GM12878 (cell line): Measurements from ENCODE around the gene DGKI. TPM values are rescaled to one million over a fixed set of nuclear protein-coding genes. Genes with fewer than 3 reads are reported as not detected.

ENCODE experiments used
- ATAC-seq: fragments of 200-7000 bp; cut with Tn5 transposase; 3 replicates; pipeline ENCODE4 v1.9.1; 2020; ENCODE audit warnings: mild to moderate bottlenecking, moderate library complexity
- BruUV-seq: library from RNA; stranded (reverse); fragments of 400-500 nt; replicated peaks from 2 replicates; lab custom pipeline; 2021; lab: Mats Ljungman, UMichigan
- CTCF ChIA-PET: fragments of 300-600 bp; sonication (Branson Sonifier 250); formaldehyde crosslinking; extraction: SDS; loops from one replicate; lab custom pipeline; 2021; ENCODE audit warnings: inconsistent platforms; lab: Yijun Ruan, JAX
- POLR2A ChIA-PET: fragments of 350-600 bp; formaldehyde crosslinking; extraction: SDS; loops from one replicate; lab custom pipeline; 2021; ENCODE audit warnings: inconsistent platforms; lab: Charles Lee
- RAD21 ChIA-PET: fragments of 300-600 bp; sonication (Branson Sonifier 250); formaldehyde crosslinking; loops from one replicate; lab custom pipeline; 2023; ENCODE audit warnings: antibody characterized with exemption; ENCODE audit not compliant: unreplicated experiment; lab: Charles Lee
- SMC1A ChIA-PET: fragments of 300-600 bp; sonication (Branson Sonifier 250); formaldehyde crosslinking; loops from one replicate; lab custom pipeline; 2023; ENCODE audit not compliant: unreplicated experiment, uncharacterized antibody; lab: Charles Lee
- DNase-seq: peaks from one replicate; pipeline ENCODE4 v3.0.0-alpha.2; 2011; ENCODE audit warnings: low read depth, low spot score
- FAIRE-seq: peaks from 3 replicates; lab custom pipeline; 2011; peaks lifted over from hg19 to GRCh38; lab: Jason Lieb, UNC
- H2AFZ ChIP-seq: 2 replicates; pipeline ENCODE4 v1.6.0; 2011; ENCODE audit warnings: low read depth, low read length, control low read depth; ENCODE audit not compliant: control insufficient read depth
- H3K27ac ChIP-seq: 2 replicates; pipeline ENCODE4 v1.5.1; 2011; ENCODE audit warnings: control low read depth; ENCODE audit not compliant: control insufficient read depth, insufficient read depth
- H3K27me3 ChIP-seq, 2 experiments: replicated peaks in 1 of 2; 2 replicates each; pipeline versions ENCODE4 v1.6.0 to v1.6.1; 2011; ENCODE audit warnings: low read length in 1 of 2; ENCODE audit not compliant: control insufficient read depth in 2 of 2, insufficient read depth in 2 of 2
- H3K36me3 ChIP-seq, 2 experiments: 2 replicates each; pipeline ENCODE4 v1.5.1; 2011; ENCODE audit warnings: low read length in 1 of 2; ENCODE audit not compliant: control insufficient read depth in 2 of 2, insufficient read depth in 2 of 2
- H3K4me1 ChIP-seq: 2 replicates; pipeline ENCODE4 v1.6.1; 2011; ENCODE audit warnings: mild to moderate bottlenecking, low read length, moderate library complexity, mixed read lengths; ENCODE audit not compliant: control insufficient read depth, insufficient read depth
- H3K4me2 ChIP-seq: 2 replicates; pipeline ENCODE4 v1.6.0; 2011; ENCODE audit warnings: control low read depth; ENCODE audit not compliant: control insufficient read depth, insufficient read depth
- H3K4me3 ChIP-seq: fragments of 200-600 bp; sonication (generic); 2 replicates; pipeline ENCODE4 v1.5.1; 2016
- H3K79me2 ChIP-seq: 2 replicates; pipeline ENCODE4 v1.6.0; 2011; ENCODE audit warnings: low read length; ENCODE audit not compliant: control insufficient read depth, insufficient read depth
- H3K9ac ChIP-seq: 2 replicates; pipeline ENCODE4 v1.8.0; 2011; ENCODE audit warnings: low read length, control low read depth, mixed read lengths; ENCODE audit not compliant: control insufficient read depth, insufficient read depth
- H3K9me3 ChIP-seq: replicated peaks from 3 replicates; pipeline ENCODE4 v1.5.1; 2011; ENCODE audit warnings: mild to moderate bottlenecking, low read length; ENCODE audit not compliant: control insufficient read depth, insufficient read depth
- H4K20me1 ChIP-seq: 2 replicates; pipeline ENCODE4 v1.6.0; 2011; ENCODE audit not compliant: control insufficient read depth, insufficient read depth
- CEBPB ChIP-seq, 2 experiments: fragments of 150-350 bp in 1 of 2; IDR thresholded peaks; 2 replicates each; pipeline ENCODE4 v1.6.1; 2012 to 2014; ENCODE audit warnings: low read depth in 2 of 2, low read length in 2 of 2, borderline replicate concordance in 1 of 2, inconsistent platforms in 1 of 2
- CHD4 ChIP-seq: fragments of 200-600 bp; sonication (generic); IDR thresholded peaks from 2 replicates; pipeline ENCODE4 v1.6.1; 2016; ENCODE audit warnings: mild to moderate bottlenecking
- IKZF1 ChIP-seq: fragments of 450-650 bp; conservative IDR thresholded peaks from 2 replicates; pipeline ENCODE4 v1.6.1; 2017; ENCODE audit warnings: antibody characterized with exemption, mild to moderate bottlenecking
- MXI1 ChIP-seq: fragments of 150-350 bp; IDR thresholded peaks from 2 replicates; pipeline ENCODE4 v1.6.1; 2011; ENCODE audit warnings: low read depth, mild to moderate bottlenecking, inconsistent platforms, low read length, improper control_type of control experiment
- NR2C2 ChIP-seq: IDR thresholded peaks from 2 replicates; pipeline ENCODE4 v1.6.1; 2011; ENCODE audit warnings: borderline replicate concordance, low read depth; ENCODE audit not compliant: control insufficient read depth, insufficient read length
- RFX5 ChIP-seq: IDR thresholded peaks from 2 replicates; pipeline ENCODE4 v1.6.1; 2011; ENCODE audit warnings: low read depth, low read length, improper control_type of control experiment
- SIX5 ChIP-seq: IDR thresholded peaks from 2 replicates; pipeline ENCODE4 v1.6.1; 2011; ENCODE audit warnings: mild to moderate bottlenecking, low read depth, low read length, moderate library complexity; ENCODE audit not compliant: severe bottlenecking
- ZNF207 ChIP-seq: fragments of 450-650 bp; IDR thresholded peaks from 2 replicates; pipeline ENCODE4 v1.6.1; 2014; ENCODE audit warnings: antibody characterized with exemption, mild to moderate bottlenecking, borderline replicate concordance
- ZNF24 ChIP-seq: fragments of 450-650 bp; IDR thresholded peaks from 2 replicates; pipeline ENCODE4 v1.6.1; 2017; ENCODE audit warnings: antibody characterized with exemption, mild to moderate bottlenecking
- ZNF384 ChIP-seq: IDR thresholded peaks from 2 replicates; pipeline ENCODE4 v1.6.1; 2012; ENCODE audit warnings: low read depth, mild to moderate bottlenecking, low read length, improper control_type of control experiment, borderline replicate concordance
- ZSCAN29 ChIP-seq: fragments of 450-650 bp; IDR thresholded peaks from 2 replicates; pipeline ENCODE4 v1.6.1; 2017; ENCODE audit warnings: mild to moderate bottlenecking, moderate library complexity
- WGBS: methylation state at CpG from one replicate; pipeline ENCODE4 v1.1.6; 2016; ENCODE audit warnings: low lambda C conversion rate; ENCODE audit not compliant: insufficient replicate concordance, insufficient coverage; ENCODE audit errors: missing lambda C conversion rate; 5-methylcytosine and 5-hydroxymethylcytosine counted together
- in situ Hi-C: fragments of 300-500 bp; cut with MboI; formaldehyde crosslinking; loops from 9 replicates; pipeline ENCODE4 v1.14.3; 2018; ENCODE audit warnings: mixed read lengths
- intact Hi-C: fragments of 100-400 bp; cut with micrococcal nuclease; formaldehyde crosslinking; loops from one replicate; pipeline ENCODE4 v1.14.2; 2022; ENCODE audit not compliant: unreplicated experiment
- polyA plus RNA-seq, 11 experiments: library from polyadenylated mRNA; depleted of rRNA in 4 of 11; unstranded in 6 of 11; stranded (reverse) in 5 of 11; fragments of >200 nt; fragmentation: Nextera tagmentation in 4 of 11; fragmentation: Illumina TruSeq in 1 of 11; extraction: Ambion mirVana in 4 of 11; extraction: Trizol in 1 of 11; gene quantifications; 1 replicate in 1 of 11; 2 replicates in 10 of 11; pipeline versions ENCODE4 v1.2.1 to v1.2.3, GENCODE V29; 2011 to 2016; ENCODE audit warnings: inconsistent platforms in 2 of 11, missing spikeins in 2 of 11, low read depth in 1 of 11
- total RNA-seq, 4 experiments: library from RNA; depleted of rRNA in 3 of 4; stranded (reverse); fragments of >200 nt in 3 of 4; fragmentation: Illumina TruSeq in 1 of 4; extraction: Trizol in 1 of 4; gene quantifications; 2 replicates each; pipeline versions ENCODE4 v1.2.1 to v1.2.3, GENCODE V29; 2013 to 2021
- TF ChIP-seq, protein P1 (sequence below): fragments of 450-650 bp; formaldehyde crosslinking; IDR thresholded peaks from 2 replicates; pipeline ENCODE4 v1.4.0; 2022; ENCODE audit warnings: mild to moderate bottlenecking, moderate library complexity
- TF ChIP-seq, protein P2 (sequence below): fragments of 450-650 bp; conservative IDR thresholded peaks from 2 replicates; pipeline ENCODE4 v1.6.1; 2017; ENCODE audit warnings: mild to moderate bottlenecking, moderate library complexity
- TF ChIP-seq, protein P3 (sequence below): fragments of 450-650 bp; IDR thresholded peaks from 2 replicates; pipeline ENCODE4 v1.6.1; 2017; ENCODE audit warnings: mild to moderate bottlenecking, moderate library complexity

The DGKI gene
- total and polyA plus RNA-seq, 10 of the 15 experiments (the other 5 are each of a cell fraction or from before 2014, with no cell fraction given): 10.4 to 37.1 (median 22.1) TPM

DNA sequence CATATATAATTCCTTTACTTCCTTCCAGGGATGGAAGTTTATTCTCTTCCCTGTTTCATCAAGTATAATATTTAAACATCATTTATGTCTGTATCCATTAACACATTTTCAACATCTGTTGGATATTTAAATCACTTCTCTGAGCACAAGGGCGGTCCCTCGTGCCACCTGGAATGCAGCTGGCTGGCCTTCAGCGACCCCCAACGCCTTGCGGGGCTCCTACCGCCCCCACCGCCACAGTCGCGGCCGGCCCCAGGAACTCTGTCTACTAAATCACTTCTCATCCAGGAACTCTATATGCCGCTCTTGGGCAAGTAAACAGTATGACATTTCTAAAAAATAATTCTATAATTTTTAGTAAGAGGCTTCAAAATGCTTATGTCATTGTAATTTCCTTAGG, 282.1 kb downstream of the DGKI start:
- H2AFZ ChIP-seq: no peak overlapping the region
- BruUV-seq: no TSS peak
- H4K20me1 ChIP-seq: no peaks in the 10 kb centered on the region
- no peak overlapping the region for H3K9ac ChIP-seq
- H3K27me3 ChIP-seq: no peaks in the 10 kb centered on the region
- H3K4me1 ChIP-seq: no peaks in the 10 kb centered on the region
- no peak overlapping the region for H3K4me3 ChIP-seq
- H3K79me2 ChIP-seq: no peaks in the 10 kb centered on the region
- ChIA-PET SMC1A (no interaction called here), RAD21 (interaction anchor here (1.1 kb wide), 1 partner anchor 14 kb away, joined by 3 read pairs; no protein-coding TSS in a partner anchor), CTCF (interaction anchor here (1.5 kb wide), 1 partner anchor 28 kb away, joined by 7 read pairs; no protein-coding TSS in a partner anchor), POLR2A (no interaction called here)
- intact Hi-C loops: no loop called here
- H3K27ac ChIP-seq: no peak overlapping the region
- 65% methylated on average over 11 of the region's 11 CpGs for WGBS
- no peak for FAIRE-seq
- no peak for DNase-seq
- in situ Hi-C loops: no loop called here
- ATAC-seq: no peak
- H3K36me3 ChIP-seq: no peaks in the 10 kb centered on the region
- no peaks in the 10 kb centered on the region for H3K9me3 ChIP-seq
- no peak overlapping the region for H3K4me2 ChIP-seq
- TF ChIP-seq MXI1: no peak
- TF ChIP-seq, protein P1, sequence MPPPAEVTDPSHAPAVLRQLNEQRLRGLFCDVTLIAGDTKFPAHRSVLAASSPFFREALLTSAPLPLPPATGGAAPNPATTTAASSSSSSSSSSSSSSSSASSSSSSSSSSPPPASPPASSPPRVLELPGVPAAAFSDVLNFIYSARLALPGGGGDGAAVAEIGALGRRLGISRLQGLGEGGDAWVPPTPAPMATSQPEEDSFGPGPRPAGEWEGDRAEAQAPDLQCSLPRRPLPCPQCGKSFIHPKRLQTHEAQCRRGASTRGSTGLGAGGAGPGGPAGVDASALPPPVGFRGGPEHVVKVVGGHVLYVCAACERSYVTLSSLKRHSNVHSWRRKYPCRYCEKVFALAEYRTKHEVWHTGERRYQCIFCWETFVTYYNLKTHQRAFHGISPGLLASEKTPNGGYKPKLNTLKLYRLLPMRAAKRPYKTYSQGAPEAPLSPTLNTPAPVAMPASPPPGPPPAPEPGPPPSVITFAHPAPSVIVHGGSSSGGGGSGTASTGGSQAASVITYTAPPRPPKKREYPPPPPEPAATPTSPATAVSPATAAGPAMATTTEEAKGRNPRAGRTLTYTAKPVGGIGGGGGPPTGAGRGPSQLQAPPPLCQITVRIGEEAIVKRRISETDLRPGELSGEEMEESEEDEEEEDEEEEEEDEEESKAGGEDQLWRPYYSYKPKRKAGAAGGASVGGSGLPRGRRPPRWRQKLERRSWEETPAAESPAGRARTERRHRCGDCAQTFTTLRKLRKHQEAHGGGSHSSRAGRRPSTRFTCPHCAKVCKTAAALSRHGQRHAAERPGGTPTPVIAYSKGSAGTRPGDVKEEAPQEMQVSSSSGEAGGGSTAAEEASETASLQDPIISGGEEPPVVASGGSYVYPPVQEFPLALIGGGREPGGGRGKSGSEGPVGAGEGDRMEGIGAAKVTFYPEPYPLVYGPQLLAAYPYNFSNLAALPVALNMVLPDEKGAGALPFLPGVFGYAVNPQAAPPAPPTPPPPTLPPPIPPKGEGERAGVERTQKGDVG (CRISPR knock-in tag): no peak
- no peak for TF ChIP-seq RFX5
- no peak for TF ChIP-seq CHD4
- TF ChIP-seq IKZF1: no peak
- TF ChIP-seq NR2C2: no peak
- TF ChIP-seq ZNF24: no peak
- TF ChIP-seq, protein P2, sequence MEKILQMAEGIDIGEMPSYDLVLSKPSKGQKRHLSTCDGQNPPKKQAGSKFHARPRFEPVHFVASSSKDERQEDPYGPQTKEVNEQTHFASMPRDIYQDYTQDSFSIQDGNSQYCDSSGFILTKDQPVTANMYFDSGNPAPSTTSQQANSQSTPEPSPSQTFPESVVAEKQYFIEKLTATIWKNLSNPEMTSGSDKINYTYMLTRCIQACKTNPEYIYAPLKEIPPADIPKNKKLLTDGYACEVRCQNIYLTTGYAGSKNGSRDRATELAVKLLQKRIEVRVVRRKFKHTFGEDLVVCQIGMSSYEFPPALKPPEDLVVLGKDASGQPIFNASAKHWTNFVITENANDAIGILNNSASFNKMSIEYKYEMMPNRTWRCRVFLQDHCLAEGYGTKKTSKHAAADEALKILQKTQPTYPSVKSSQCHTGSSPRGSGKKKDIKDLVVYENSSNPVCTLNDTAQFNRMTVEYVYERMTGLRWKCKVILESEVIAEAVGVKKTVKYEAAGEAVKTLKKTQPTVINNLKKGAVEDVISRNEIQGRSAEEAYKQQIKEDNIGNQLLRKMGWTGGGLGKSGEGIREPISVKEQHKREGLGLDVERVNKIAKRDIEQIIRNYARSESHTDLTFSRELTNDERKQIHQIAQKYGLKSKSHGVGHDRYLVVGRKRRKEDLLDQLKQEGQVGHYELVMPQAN: no peak
- no peak for TF ChIP-seq ZSCAN29
- TF ChIP-seq SIX5: no peak
- TF ChIP-seq ZNF384: no peak
- no peak for TF ChIP-seq CEBPB (IDR thresholded peaks at IDR 0.05; ENCODE audit: borderline replicate concordance in 1 of 2, low read depth in 2 of 2, low read length in 2 of 2)
- TF ChIP-seq, protein P3, sequence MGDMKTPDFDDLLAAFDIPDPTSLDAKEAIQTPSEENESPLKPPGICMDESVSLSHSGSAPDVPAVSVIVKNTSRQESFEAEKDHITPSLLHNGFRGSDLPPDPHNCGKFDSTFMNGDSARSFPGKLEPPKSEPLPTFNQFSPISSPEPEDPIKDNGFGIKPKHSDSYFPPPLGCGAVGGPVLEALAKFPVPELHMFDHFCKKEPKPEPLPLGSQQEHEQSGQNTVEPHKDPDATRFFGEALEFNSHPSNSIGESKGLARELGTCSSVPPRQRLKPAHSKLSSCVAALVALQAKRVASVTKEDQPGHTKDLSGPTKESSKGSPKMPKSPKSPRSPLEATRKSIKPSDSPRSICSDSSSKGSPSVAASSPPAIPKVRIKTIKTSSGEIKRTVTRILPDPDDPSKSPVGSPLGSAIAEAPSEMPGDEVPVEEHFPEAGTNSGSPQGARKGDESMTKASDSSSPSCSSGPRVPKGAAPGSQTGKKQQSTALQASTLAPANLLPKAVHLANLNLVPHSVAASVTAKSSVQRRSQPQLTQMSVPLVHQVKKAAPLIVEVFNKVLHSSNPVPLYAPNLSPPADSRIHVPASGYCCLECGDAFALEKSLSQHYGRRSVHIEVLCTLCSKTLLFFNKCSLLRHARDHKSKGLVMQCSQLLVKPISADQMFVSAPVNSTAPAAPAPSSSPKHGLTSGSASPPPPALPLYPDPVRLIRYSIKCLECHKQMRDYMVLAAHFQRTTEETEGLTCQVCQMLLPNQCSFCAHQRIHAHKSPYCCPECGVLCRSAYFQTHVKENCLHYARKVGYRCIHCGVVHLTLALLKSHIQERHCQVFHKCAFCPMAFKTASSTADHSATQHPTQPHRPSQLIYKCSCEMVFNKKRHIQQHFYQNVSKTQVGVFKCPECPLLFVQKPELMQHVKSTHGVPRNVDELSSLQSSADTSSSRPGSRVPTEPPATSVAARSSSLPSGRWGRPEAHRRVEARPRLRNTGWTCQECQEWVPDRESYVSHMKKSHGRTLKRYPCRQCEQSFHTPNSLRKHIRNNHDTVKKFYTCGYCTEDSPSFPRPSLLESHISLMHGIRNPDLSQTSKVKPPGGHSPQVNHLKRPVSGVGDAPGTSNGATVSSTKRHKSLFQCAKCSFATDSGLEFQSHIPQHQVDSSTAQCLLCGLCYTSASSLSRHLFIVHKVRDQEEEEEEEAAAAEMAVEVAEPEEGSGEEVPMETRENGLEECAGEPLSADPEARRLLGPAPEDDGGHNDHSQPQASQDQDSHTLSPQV: no peak
- TF ChIP-seq ZNF207: no peak
